GM23248 (cell line): Measurements from ENCODE around the gene IFI27L1. TPM values are rescaled to one million over a fixed set of nuclear protein-coding genes. Genes with fewer than 3 reads are reported as not detected.

Source experiments
- DNase-seq: peaks from one replicate; pipeline ENCODE4 v3.0.0-alpha.2; 2015
- H2AFZ ChIP-seq: fragments of 200-600 bp; sonication (generic); 2 replicates; pipeline ENCODE4 v1.6.1; 2016; ENCODE audit warnings: antibody characterized with exemption
- H3F3A ChIP-seq: fragments of 200-600 bp; sonication (generic); 2 replicates; pipeline ENCODE4 v1.6.1; 2016; ENCODE audit warnings: mild to moderate bottlenecking, antibody characterized with exemption, mixed run types; ENCODE audit not compliant: insufficient read depth
- H3K27ac ChIP-seq: fragments of 200-600 bp; sonication (generic); 2 replicates; pipeline ENCODE4 v1.5.1; 2016; ENCODE audit warnings: mild to moderate bottlenecking
- H3K27me3 ChIP-seq: fragments of 200-600 bp; sonication (generic); replicated peaks from 2 replicates; pipeline ENCODE4 v1.6.1; 2016; ENCODE audit warnings: mild to moderate bottlenecking; ENCODE audit not compliant: insufficient read depth
- H3K36me3 ChIP-seq: fragments of 200-600 bp; sonication (generic); 2 replicates; pipeline ENCODE4 v1.6.1; 2016; ENCODE audit warnings: low read depth, mild to moderate bottlenecking
- H3K4me1 ChIP-seq: fragments of 200-600 bp; sonication (generic); 2 replicates; pipeline ENCODE4 v1.6.1; 2016; ENCODE audit warnings: mild to moderate bottlenecking; ENCODE audit not compliant: insufficient read depth
- H3K4me2 ChIP-seq: fragments of 200-600 bp; sonication (generic); one replicate; pipeline ENCODE4 v1.6.1; 2016; ENCODE audit warnings: mild to moderate bottlenecking; ENCODE audit not compliant: unreplicated experiment
- H3K4me3 ChIP-seq: fragments of 200-600 bp; sonication (generic); 2 replicates; pipeline ENCODE4 v1.5.1; 2016; ENCODE audit warnings: mild to moderate bottlenecking
- H3K79me2 ChIP-seq: fragments of 200-600 bp; sonication (generic); 2 replicates; pipeline ENCODE4 v1.6.1; 2016; ENCODE audit warnings: mild to moderate bottlenecking; ENCODE audit not compliant: insufficient read depth
- H3K9ac ChIP-seq: fragments of 200-600 bp; sonication (generic); 2 replicates; pipeline ENCODE4 v1.6.1; 2016; ENCODE audit warnings: mild to moderate bottlenecking
- H3K9me2 ChIP-seq: fragments of 200-600 bp; sonication (generic); 2 replicates; pipeline ENCODE4 v1.6.1; 2016; ENCODE audit warnings: mixed run types, mild to moderate bottlenecking, moderate library complexity; ENCODE audit not compliant: insufficient read depth
- H3K9me3 ChIP-seq: fragments of 200-600 bp; sonication (generic); one replicate; pipeline ENCODE4 v1.6.1; 2017; ENCODE audit warnings: low read depth
- H4K20me1 ChIP-seq: fragments of 200-600 bp; sonication (generic); 2 replicates; pipeline ENCODE4 v1.6.0; 2016; ENCODE audit not compliant: insufficient read depth
- EZH2 ChIP-seq: fragments of 200-600 bp; sonication (generic); IDR thresholded peaks from 2 replicates; pipeline ENCODE4 v1.6.1; 2018; ENCODE audit warnings: antibody characterized with exemption, mild to moderate bottlenecking; ENCODE audit not compliant: insufficient read depth, poor library complexity, severe bottlenecking
- EZH2phosphoT487 ChIP-seq: fragments of 200-600 bp; sonication (generic); IDR thresholded peaks from 2 replicates; pipeline ENCODE4 v1.6.1; 2018; ENCODE audit warnings: antibody characterized with exemption, moderate library complexity, mild to moderate bottlenecking, low read depth; ENCODE audit not compliant: insufficient read depth
- WGBS, 2 experiments: methylation state at CpG; one replicate each; pipeline ENCODE4 v1.1.6; 2015 to 2017; ENCODE audit warnings: low lambda C conversion rate in 2 of 2, low coverage in 1 of 2; ENCODE audit errors: missing lambda C conversion rate in 2 of 2; 5-methylcytosine and 5-hydroxymethylcytosine counted together
- in situ Hi-C: fragments of 300-500 bp; cut with MboI; formaldehyde crosslinking; loops from 2 replicates; pipeline ENCODE4 v1.15.0; 2020
- polyA plus RNA-seq: library from polyadenylated mRNA; unstranded; fragments of >200 nt; fragmentation: Nextera tagmentation; extraction: Ambion mirVana; gene quantifications from 2 replicates; pipeline ENCODE4 v1.2.1, GENCODE V29; 2016
- total RNA-seq: library from RNA; depleted of rRNA; stranded (reverse); fragments of >200 nt; shearing (Covaris generic); gene quantifications from 2 replicates; pipeline ENCODE4 v1.2.3, GENCODE V29; 2014

IFI27L1 gene
- total and polyA plus RNA-seq, 2 experiments from 2014 or later: 13.5 to 32.6 TPM

DNA sequence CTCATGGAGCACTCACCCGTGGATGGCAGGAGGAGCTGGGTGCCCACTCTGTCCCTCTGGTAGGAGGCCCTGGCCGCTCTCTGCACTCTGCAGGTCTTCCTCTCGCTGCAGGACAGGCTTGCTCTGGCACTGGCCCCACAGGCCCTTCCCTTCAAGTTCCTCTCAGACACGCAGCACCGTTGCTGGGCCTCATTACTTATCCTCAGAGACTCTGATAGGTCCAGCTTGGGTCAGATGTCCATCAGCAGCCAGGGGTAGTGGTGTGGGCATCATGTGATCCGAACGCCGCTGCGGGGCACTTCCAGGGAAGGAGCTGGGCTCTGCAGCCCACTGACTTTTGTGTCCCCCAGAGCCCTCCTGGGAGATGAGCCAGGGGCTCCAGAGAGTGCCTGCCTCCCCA is 43.2 kb upstream of the IFI27L1 start:
- no peak for TF ChIP-seq EZH2phosphoT487
- no peak for TF ChIP-seq EZH2
- Histone ChIP-seq H3K9ac (no peak overlapping the region), H3K9me2 (no peaks in the 10 kb centered on the region), H3K4me1 (peaks cover 5% of the 10 kb centered on the region; the same call in 1 of the 2 replicates), H3K36me3 (no peaks in the 10 kb centered on the region), H3K27ac (no peak overlapping the region), H3F3A (no peaks in the 10 kb centered on the region), H4K20me1 (no peaks in the 10 kb centered on the region), H3K79me2 (no peaks in the 10 kb centered on the region), H2AFZ (no peak overlapping the region), H3K9me3 (no peaks in the 10 kb centered on the region), H3K4me2 (no peak overlapping the region), H3K27me3 (no peaks in the 10 kb centered on the region), H3K4me3 (no peak overlapping the region)
- WGBS, 2 experiments: 91 to 94% methylated on average over 9 of the region's 9 CpGs
- no peak for DNase-seq
- in situ Hi-C loops: no loop called here

DNA sequence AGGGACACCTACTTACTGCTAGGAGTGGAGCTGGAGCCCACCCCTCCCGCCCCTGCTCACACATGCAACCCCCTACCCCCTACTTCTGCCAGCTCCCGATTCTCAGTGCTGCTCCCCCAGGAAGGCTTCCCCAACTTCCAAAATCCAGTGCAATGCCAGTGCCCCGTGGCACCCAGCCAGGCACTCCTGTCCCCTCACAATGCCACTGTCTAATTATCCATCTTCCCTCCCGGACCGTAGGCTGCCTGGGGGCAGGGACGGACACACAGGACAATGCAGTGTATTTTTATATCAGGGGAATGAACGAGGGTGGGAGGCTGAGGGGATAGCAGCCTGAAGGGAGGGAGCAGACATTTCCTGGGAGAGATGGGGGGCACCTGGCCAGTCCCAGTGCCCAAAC is 42.6 kb upstream of the IFI27L1 start:
- Histone ChIP-seq H3K4me1 (peaks cover 5% of the 10 kb centered on the region; the same call in 1 of the 2 replicates), H3K79me2 (no peaks in the 10 kb centered on the region), H3K9ac (no peak overlapping the region), H3K27ac (no peak overlapping the region), H3K9me2 (no peaks in the 10 kb centered on the region), H3K36me3 (no peaks in the 10 kb centered on the region), H3F3A (no peaks in the 10 kb centered on the region), H2AFZ (no peak overlapping the region), H3K9me3 (no peaks in the 10 kb centered on the region), H3K4me2 (no peak overlapping the region), H3K4me3 (no peak overlapping the region), H4K20me1 (no peaks in the 10 kb centered on the region), H3K27me3 (no peaks in the 10 kb centered on the region)
- DNase-seq: no peak
- WGBS, 2 experiments: 74 to 80% methylated on average over 7 of the region's 7 CpGs
- in situ Hi-C loops: no loop called here
- TF ChIP-seq EZH2 (no peak), EZH2phosphoT487 (no peak)

DNA sequence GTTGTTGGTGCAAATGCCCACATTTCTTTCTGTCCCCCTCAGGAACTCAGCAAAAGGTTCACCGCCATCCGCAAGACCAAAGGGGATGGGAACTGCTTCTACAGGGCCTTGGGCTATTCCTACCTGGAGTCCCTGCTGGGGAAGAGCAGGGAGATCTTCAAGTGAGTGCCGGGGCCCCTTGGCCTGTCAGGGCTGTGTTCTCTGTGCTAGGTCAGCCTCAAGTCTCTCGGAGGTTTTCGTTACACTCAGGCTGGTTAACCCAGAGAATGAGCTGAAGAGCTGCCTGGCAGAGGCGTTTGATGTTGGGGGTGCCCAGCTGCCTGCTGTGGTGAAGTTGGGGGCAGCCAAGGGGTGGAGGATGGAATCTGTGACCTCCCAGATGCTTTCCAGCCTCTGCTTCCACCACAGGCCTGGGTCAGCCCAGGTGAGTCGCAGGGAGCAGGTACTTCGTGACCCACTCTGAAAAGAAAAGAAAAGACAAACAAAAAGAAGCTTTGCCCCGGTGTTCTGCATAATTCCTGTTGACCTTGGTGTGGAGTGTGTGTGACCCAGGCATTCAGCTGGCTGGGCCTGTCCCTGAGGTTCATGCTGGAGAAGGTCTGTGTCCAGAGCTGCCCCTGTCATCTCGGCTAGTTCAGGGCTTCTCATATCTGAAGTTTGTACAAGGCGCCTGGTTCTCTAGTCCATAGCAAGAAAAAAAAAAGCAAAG is 42.0 kb upstream of the IFI27L1 start:
- in situ Hi-C loops: no loop called here
- H3K27ac ChIP-seq: no peak overlapping the region
- no peak overlapping the region for H3K4me2 ChIP-seq
- no peaks in the 10 kb centered on the region for H3K9me2 ChIP-seq
- H3K4me1 ChIP-seq: peaks cover 5% of the 10 kb centered on the region; the same call in 1 of the 2 replicates
- no peaks in the 10 kb centered on the region for H3F3A ChIP-seq
- no peaks in the 10 kb centered on the region for H3K79me2 ChIP-seq
- H4K20me1 ChIP-seq: no peaks in the 10 kb centered on the region
- no peaks in the 10 kb centered on the region for H3K36me3 ChIP-seq
- H3K4me3 ChIP-seq: no peak overlapping the region
- no peaks in the 10 kb centered on the region for H3K27me3 ChIP-seq
- no peak overlapping the region for H2AFZ ChIP-seq
- H3K9me3 ChIP-seq: no peaks in the 10 kb centered on the region
- no peak for TF ChIP-seq EZH2phosphoT487
- TF ChIP-seq EZH2: no peak
- DNase-seq: no peak
- WGBS, 2 experiments: 87 to 90% methylated on average over 11 of the region's 11 CpGs
- no peak overlapping the region for H3K9ac ChIP-seq

DNA sequence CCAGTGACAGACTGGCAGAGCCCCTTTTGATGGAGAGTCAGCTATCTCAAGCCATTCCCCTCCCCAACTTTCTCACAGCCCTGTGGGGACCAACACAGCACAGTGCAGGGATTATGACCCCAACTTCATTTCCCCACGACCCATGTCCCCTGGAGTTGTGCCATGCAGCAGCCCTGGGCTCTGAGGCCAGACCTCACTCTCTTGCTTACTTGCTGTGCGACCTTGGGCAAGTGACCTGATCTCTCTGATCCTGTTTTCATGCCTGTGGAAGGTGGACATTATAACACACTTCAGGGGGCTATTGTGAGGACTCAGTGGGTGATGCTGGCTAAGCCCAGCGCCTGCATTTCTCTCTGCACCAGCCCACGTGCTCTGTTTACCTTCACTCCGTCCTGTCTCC is 40.9 kb upstream of the IFI27L1 start:
- H3K9me2 ChIP-seq: no peaks in the 10 kb centered on the region
- H3K4me2 ChIP-seq: no peak overlapping the region
- in situ Hi-C loops: no loop called here
- no peak overlapping the region for H3K9ac ChIP-seq
- H3K4me3 ChIP-seq: no peak overlapping the region
- no peaks in the 10 kb centered on the region for H3F3A ChIP-seq
- no peaks in the 10 kb centered on the region for H3K79me2 ChIP-seq
- H2AFZ ChIP-seq: no peak overlapping the region
- H3K27ac ChIP-seq: no peak overlapping the region
- no peak for DNase-seq
- 77 to 79% methylated on average over 5 of the region's 5 CpGs for WGBS, 2 experiments
- H4K20me1 ChIP-seq: no peaks in the 10 kb centered on the region
- TF ChIP-seq EZH2phosphoT487 (no peak), EZH2 (no peak)
- H3K4me1 ChIP-seq: peaks cover 5% of the 10 kb centered on the region; the same call in 1 of the 2 replicates
- H3K27me3 ChIP-seq: no peaks in the 10 kb centered on the region
- no peaks in the 10 kb centered on the region for H3K9me3 ChIP-seq
- H3K36me3 ChIP-seq: no peaks in the 10 kb centered on the region
